BLaER1 (cell line): Measurements from ENCODE around the gene MEGF11.

Experiments used
- H3K27ac ChIP-seq: shearing (Covaris generic); formaldehyde crosslinking; 2 replicates; pipeline ENCODE4 v1.8.1; 2022
- H3K27me3 ChIP-seq: shearing (Covaris generic); formaldehyde crosslinking; 2 replicates; pipeline ENCODE4 v1.8.1; 2022
- H3K36me3 ChIP-seq: shearing (Covaris generic); formaldehyde crosslinking; 2 replicates; pipeline ENCODE4 v1.8.1; 2022
- H3K4me1 ChIP-seq: shearing (Covaris generic); formaldehyde crosslinking; 2 replicates; pipeline ENCODE4 v1.8.1; 2022
- H3K4me2 ChIP-seq: shearing (Covaris generic); formaldehyde crosslinking; 2 replicates; pipeline ENCODE4 v1.8.1; 2022
- H3K4me3 ChIP-seq: shearing (Covaris generic); formaldehyde crosslinking; 2 replicates; pipeline ENCODE4 v1.8.1; 2022
- H3K9ac ChIP-seq: shearing (Covaris generic); formaldehyde crosslinking; 2 replicates; pipeline ENCODE4 v1.8.1; 2022
- H3K9me3 ChIP-seq: shearing (Covaris generic); formaldehyde crosslinking; 2 replicates; pipeline ENCODE4 v1.8.1; 2022
- H4K20me1 ChIP-seq: shearing (Covaris generic); formaldehyde crosslinking; 2 replicates; pipeline ENCODE4 v1.8.1; 2022
- Cebpa-rat ChIP-seq: shearing (Covaris generic); IDR thresholded peaks from 2 replicates; pipeline ENCODE4 v1.8.1; 2022

MEGF11 gene

GRCh38 chr15:66164788-66165187 lies 88.8 kb downstream of the MEGF11 start:
- no peaks in the 10 kb centered on the region for H4K20me1 ChIP-seq
- H3K4me1 ChIP-seq, result peaks cover 48% of the 10 kb centered on the region
- H3K36me3 ChIP-seq, result no peaks in the 10 kb centered on the region
- 0 out of 2 replicates have a peak overlapping the region, but pooled peaks have one; percentile 33 for H3K27ac ChIP-seq
- no peaks in the 10 kb centered on the region for H3K9me3 ChIP-seq
- TF ChIP-seq Cebpa-rat, result no peak
- H3K9ac ChIP-seq, result no peak overlapping the region
- no peak overlapping the region for H3K4me3 ChIP-seq
- H3K4me2 ChIP-seq, result peak overlapping the region; percentile 45; the same call in 1 of the 2 replicates
- H3K27me3 ChIP-seq, result no peaks in the 10 kb centered on the region

GRCh38 chr15:66163553-66163952 lies 90.0 kb downstream of the MEGF11 start:
- no peaks in the 10 kb centered on the region for H3K36me3 ChIP-seq
- TF ChIP-seq Cebpa-rat, result no peak
- no peak overlapping the region for H3K9ac ChIP-seq
- H4K20me1 ChIP-seq, result no peaks in the 10 kb centered on the region
- no peak overlapping the region for H3K4me2 ChIP-seq
- peaks cover 35% of the 10 kb centered on the region for H3K4me1 ChIP-seq
- no peaks in the 10 kb centered on the region for H3K9me3 ChIP-seq
- H3K27me3 ChIP-seq, result no peaks in the 10 kb centered on the region
- H3K27ac ChIP-seq, result no peak overlapping the region
- H3K4me3 ChIP-seq, result no peak overlapping the region

DNA sequence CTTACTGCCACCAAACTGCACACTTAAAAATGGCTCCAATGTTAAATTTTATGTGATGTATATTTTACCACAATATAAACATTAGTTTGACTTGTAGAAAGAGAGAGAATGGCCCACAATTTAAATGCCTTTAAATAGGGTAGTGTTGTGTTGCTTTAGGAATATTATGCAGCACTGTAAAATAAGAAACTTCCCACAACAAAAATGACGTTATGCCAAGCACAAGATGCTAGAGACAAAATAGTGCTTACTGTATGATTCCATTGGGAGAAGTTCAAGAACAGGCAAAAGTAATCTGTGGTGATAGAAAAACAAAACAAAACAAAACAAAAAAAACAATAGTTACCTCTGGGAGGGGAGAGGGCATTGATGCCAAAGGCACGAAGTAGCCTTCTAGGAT lies 91.3 kb downstream of the MEGF11 start:
- Histone ChIP-seq H3K4me3 (no peak overlapping the region), H3K4me1 (peaks cover 24% of the 10 kb centered on the region), H4K20me1 (no peaks in the 10 kb centered on the region), H3K36me3 (no peaks in the 10 kb centered on the region), H3K9ac (no peak overlapping the region), H3K27ac (no peak overlapping the region), H3K4me2 (no peak overlapping the region), H3K27me3 (no peaks in the 10 kb centered on the region), H3K9me3 (no peaks in the 10 kb centered on the region)
- no peak for TF ChIP-seq Cebpa-rat

GRCh38 chr15:66161575-66162118 lies 91.9 kb downstream of the MEGF11 start:
- no peak overlapping the region for H3K4me3 ChIP-seq
- no peak for TF ChIP-seq Cebpa-rat

GRCh38 chr15:66161108-66161507 lies 92.4 kb downstream of the MEGF11 start:
- Histone ChIP-seq H3K9me3 (no peaks in the 10 kb centered on the region), H4K20me1 (no peaks in the 10 kb centered on the region), H3K36me3 (no peaks in the 10 kb centered on the region), H3K27ac (no peak overlapping the region), H3K27me3 (no peaks in the 10 kb centered on the region), H3K4me3 (no peak overlapping the region), H3K4me2 (no peak overlapping the region), H3K9ac (no peak overlapping the region), H3K4me1 (peaks cover 22% of the 10 kb centered on the region)
- no peak for TF ChIP-seq Cebpa-rat

More at GRCh38 chr15:66161575-66162118, 91.9 kb downstream of the MEGF11 start:
- no peak overlapping the region for H3K4me2 ChIP-seq
- H3K9me3 ChIP-seq, result no peaks in the 10 kb centered on the region
- H3K9ac ChIP-seq, result no peak overlapping the region
- H3K27ac ChIP-seq, result no peak overlapping the region
- peaks cover 24% of the 10 kb centered on the region for H3K4me1 ChIP-seq
- no peaks in the 10 kb centered on the region for H3K36me3 ChIP-seq
- H4K20me1 ChIP-seq, result no peaks in the 10 kb centered on the region
- no peaks in the 10 kb centered on the region for H3K27me3 ChIP-seq

DNA sequence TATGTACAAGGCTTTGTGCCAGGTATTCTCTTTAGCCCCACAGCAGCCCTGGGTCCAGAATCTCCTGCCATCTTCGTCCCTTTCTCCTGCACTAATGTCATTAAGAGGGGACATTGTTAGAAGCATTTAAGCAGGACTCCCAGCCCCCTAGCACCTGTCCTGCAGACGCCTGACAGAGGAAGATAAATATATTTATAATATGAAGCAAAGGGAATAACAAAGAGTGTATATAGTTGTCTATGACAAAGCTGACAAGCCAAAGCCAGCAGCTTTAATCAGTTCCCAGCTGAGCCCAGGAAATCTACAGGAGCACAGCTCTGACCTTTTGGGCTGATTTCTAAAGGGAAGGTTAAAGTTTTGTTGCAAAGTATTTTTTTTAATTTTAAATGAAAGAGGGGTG lies 96.0 kb downstream of the MEGF11 start:
- Histone ChIP-seq H3K4me2 (no peak overlapping the region), H3K36me3 (no peaks in the 10 kb centered on the region), H3K4me1 (peaks cover 36% of the 10 kb centered on the region), H3K27me3 (no peaks in the 10 kb centered on the region), H3K9me3 (no peaks in the 10 kb centered on the region), H3K27ac (no peak overlapping the region), H3K9ac (no peak overlapping the region), H3K4me3 (no peak overlapping the region), H4K20me1 (no peaks in the 10 kb centered on the region)
- no peak for TF ChIP-seq Cebpa-rat

- no peak overlapping the region; the same call in 1 of the 2 replicates for H3K4me2 ChIP-seq
- no peak overlapping the region for H3K27ac ChIP-seq
These were observed 97.1 kb downstream of the MEGF11 start for GRCh38 chr15:66156310-66156975.

DNA sequence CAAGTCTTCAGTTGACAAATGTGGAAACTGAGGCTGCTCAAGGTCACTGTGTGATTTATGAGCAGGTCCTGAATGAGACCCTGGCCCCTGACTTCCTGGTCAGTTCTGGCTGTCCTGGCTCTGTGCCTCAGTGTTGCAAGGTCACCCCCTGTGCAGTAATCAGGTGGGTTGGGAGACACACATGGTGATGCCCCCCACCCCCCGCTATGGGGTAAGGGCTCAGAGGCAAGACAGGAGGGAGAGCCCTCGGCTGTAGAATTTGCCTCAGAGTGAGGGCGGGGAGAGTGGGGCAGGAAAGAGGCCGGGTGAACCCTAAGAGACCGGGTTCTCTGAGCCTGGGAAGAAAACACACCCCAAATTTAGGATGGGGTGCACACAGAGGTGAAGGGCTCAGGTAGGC lies 98.5 kb downstream of the MEGF11 start:
- H4K20me1 ChIP-seq, result no peaks in the 10 kb centered on the region
- peak overlapping the region; percentile 53 for H3K4me2 ChIP-seq
- no peaks in the 10 kb centered on the region for H3K27me3 ChIP-seq
- no peak for TF ChIP-seq Cebpa-rat
- H3K27ac ChIP-seq, result no peak overlapping the region
- no peaks in the 10 kb centered on the region for H3K36me3 ChIP-seq
- no peak overlapping the region for H3K4me3 ChIP-seq
- peaks cover 27% of the 10 kb centered on the region for H3K4me1 ChIP-seq
- H3K9me3 ChIP-seq, result no peaks in the 10 kb centered on the region
- no peak overlapping the region for H3K9ac ChIP-seq

More at GRCh38 chr15:66156310-66156975, 97.1 kb downstream of the MEGF11 start:
- peaks cover 34% of the 10 kb centered on the region for H3K4me1 ChIP-seq
- no peaks in the 10 kb centered on the region for H3K36me3 ChIP-seq
- no peak for TF ChIP-seq Cebpa-rat
- H4K20me1 ChIP-seq, result no peaks in the 10 kb centered on the region
- no peak overlapping the region for H3K4me3 ChIP-seq
- no peaks in the 10 kb centered on the region for H3K9me3 ChIP-seq
- no peaks in the 10 kb centered on the region for H3K27me3 ChIP-seq
- H3K9ac ChIP-seq, result no peak overlapping the region

GRCh38 chr15:66154581-66154980 lies 99.0 kb downstream of the MEGF11 start:
- H3K27me3 ChIP-seq, result no peaks in the 10 kb centered on the region
- H3K4me3 ChIP-seq, result no peak overlapping the region
- H3K4me1 ChIP-seq, result peaks cover 27% of the 10 kb centered on the region
- H4K20me1 ChIP-seq, result no peaks in the 10 kb centered on the region
- no peaks in the 10 kb centered on the region for H3K9me3 ChIP-seq
- H3K9ac ChIP-seq, result no peak overlapping the region
- H3K27ac ChIP-seq, result no peak overlapping the region
- no peaks in the 10 kb centered on the region for H3K36me3 ChIP-seq
- no peak for TF ChIP-seq Cebpa-rat
- peak overlapping the region; percentile 53 for H3K4me2 ChIP-seq

GRCh38 chr15:66153549-66154415 lies 99.8 kb downstream of the MEGF11 start:
- peak; percentile 66; the same call in 1 of the 2 replicates for TF ChIP-seq Cebpa-rat
- Histone ChIP-seq H3K4me3 (no peak overlapping the region), H3K9me3 (no peaks in the 10 kb centered on the region), H3K4me1 (peaks cover 27% of the 10 kb centered on the region), H3K27ac (no peak overlapping the region), H3K36me3 (no peaks in the 10 kb centered on the region), H3K9ac (no peak overlapping the region), H3K4me2 (peak overlapping the region; percentile 53), H4K20me1 (no peaks in the 10 kb centered on the region), H3K27me3 (no peaks in the 10 kb centered on the region)
